Activated naive CD4-positive, alpha-beta T cell treated with Interleukin-2 at 50 U/mL for 16 hours (primary cell): ENCODE data around the gene PRAC1.

Experiments
- DNase-seq: peaks from one replicate; pipeline ENCODE4 v3.0.0-alpha.2; 2020

PRAC1 gene

DNA sequence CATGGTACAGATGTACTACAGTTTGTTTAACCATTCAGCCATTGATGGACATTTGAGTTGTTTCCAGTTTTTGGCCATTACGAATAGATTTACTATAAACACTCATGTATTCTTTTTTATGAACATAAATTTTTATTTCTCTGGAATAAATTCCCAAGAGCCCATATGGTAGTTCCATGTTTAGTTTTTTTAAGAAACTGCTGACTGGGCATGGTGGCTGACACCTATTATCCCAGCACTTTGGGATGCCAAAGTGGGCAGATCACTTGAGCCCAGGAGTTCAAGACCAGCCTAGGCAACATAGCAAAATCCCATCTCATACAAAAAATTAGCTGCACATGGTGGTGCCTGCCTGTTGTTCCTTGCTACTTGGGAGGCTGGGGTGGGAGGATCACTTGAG, 30.3 kb downstream of the PRAC1 start:
- DNase-seq = no peak

- DNase-seq = no peak
Observed at GRCh38 chr17:48690655-48691054, 31.7 kb downstream of the PRAC1 start.

- DNase-seq = no peak
Observed at GRCh38 chr17:48681609-48682008, 40.7 kb downstream of the PRAC1 start.

GRCh38 chr17:48679385-48680096, 42.8 kb downstream of the PRAC1 start:
- no peak for DNase-seq

GRCh38 chr17:48678141-48678971, 44.0 kb downstream of the PRAC1 start:
- peak; percentile 74 for DNase-seq

GRCh38 chr17:48676963-48677558, 45.3 kb downstream of the PRAC1 start:
- no peak for DNase-seq

DNA sequence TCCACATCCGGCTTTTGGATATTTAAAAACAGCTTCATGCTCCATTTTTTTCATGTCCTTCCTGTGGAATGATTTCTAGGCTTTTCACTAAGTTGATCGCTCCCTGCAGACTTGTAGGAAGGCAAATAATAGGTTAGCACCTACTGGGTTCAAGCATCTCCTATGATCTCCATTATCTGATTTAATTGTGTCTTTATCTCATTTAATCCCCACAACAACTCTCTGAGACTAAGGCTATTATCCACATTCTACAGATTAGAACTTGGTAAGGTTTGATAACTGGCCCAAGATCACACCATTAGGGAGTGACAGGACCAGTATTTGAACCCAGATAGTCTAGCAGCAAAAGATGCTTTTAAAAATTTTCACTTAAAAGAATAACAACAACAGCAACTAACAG, 50.0 kb downstream of the PRAC1 start:
- DNase-seq = no peak
